HK-2 (cell line): Measurements from ENCODE around the gene BLM.
"Not testable (repeated sequence)": the region's sequence is repeated elsewhere in the genome, so short reads cannot be mapped to it uniquely, and the experiment has no call there.

Source experiments
- DNase-seq: peaks from one replicate; pipeline ENCODE4 v3.0.0-alpha.2; 2018; ENCODE audit not compliant: unreplicated experiment

The BLM gene

GRCh38 chr15:90820481-90820880 lies 103.3 kb downstream of the BLM start:
- no peak for DNase-seq

GRCh38 chr15:90822204-90822955 lies 105.2 kb downstream of the BLM start:
- DNase-seq = no peak

- DNase-seq = no peak
Measured at GRCh38 chr15:90823455-90823974, 106.4 kb downstream of the BLM start.

GRCh38 chr15:90825115-90825899 lies 108.2 kb downstream of the BLM start:
- DNase-seq = not testable (repeated sequence)

GRCh38 chr15:90826206-90826885 lies 109.2 kb downstream of the BLM start:
- not testable (repeated sequence) for DNase-seq

GRCh38 chr15:90826886-90827435 lies 109.8 kb downstream of the BLM start:
- no peak for DNase-seq

- DNase-seq = no peak
Measured at GRCh38 chr15:90828111-90828510, 111.0 kb downstream of the BLM start.

GRCh38 chr15:90829126-90829525 lies 112.0 kb downstream of the BLM start:
- no peak for DNase-seq

GRCh38 chr15:90829942-90830440 lies 112.8 kb downstream of the BLM start:
- no peak for DNase-seq

- no peak for DNase-seq
Measured at GRCh38 chr15:90834626-90835025, 117.5 kb downstream of the BLM start.

GRCh38 chr15:90836296-90836871 lies 119.2 kb downstream of the BLM start:
- DNase-seq = no peak

GRCh38 chr15:90837094-90837493 lies 119.9 kb downstream of the BLM start:
- no peak for DNase-seq

- DNase-seq = no peak
Measured at GRCh38 chr15:90838139-90838538, 121.0 kb downstream of the BLM start.

- DNase-seq = no peak
Measured at GRCh38 chr15:90838544-90838943, 121.4 kb downstream of the BLM start.

- DNase-seq = no peak
Measured at GRCh38 chr15:90839187-90840071, 122.3 kb downstream of the BLM start.

- no peak for DNase-seq
Measured at GRCh38 chr15:90840157-90840855, 123.2 kb downstream of the BLM start.

GRCh38 chr15:90840954-90841353 lies 123.8 kb downstream of the BLM start:
- DNase-seq = no peak

- no peak for DNase-seq
Measured at GRCh38 chr15:90844696-90845095, 127.5 kb downstream of the BLM start.

GRCh38 chr15:90845201-90845949 lies 128.2 kb downstream of the BLM start:
- DNase-seq = peak; percentile 38
